ENCODE results near the gene IL17D.

DNA sequence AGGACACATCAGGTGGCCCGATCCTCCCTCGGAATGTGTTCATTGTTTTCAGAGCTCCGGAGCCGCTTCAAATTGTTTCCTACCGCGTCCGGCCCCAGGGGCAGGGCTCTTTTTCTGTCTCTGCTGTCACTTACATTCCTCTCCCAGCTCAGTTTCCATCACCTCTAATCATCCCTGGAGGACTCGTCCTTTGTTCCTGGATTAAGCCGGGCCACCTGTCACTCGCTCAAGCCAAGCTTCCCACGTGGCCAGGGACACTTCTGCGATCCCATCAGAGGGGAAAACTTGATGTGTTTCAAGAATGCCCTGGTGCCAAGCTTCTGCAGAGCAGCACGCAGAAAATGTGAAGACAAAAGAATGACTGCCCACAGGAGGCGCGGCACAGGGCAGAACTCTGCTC lies 13.5 kb downstream of the IL17D start:
- TF ChIP-seq ESRRA (IDR thresholded peaks at IDR 0.05; ENCODE audit: low read length): no peak
- no peak for TF ChIP-seq EGR1 (IDR thresholded peaks at IDR 0.05; ENCODE audit: borderline replicate concordance in 1 of 2, low read depth in 2 of 2, low read length in 2 of 2)
- TF ChIP-seq, protein P1, sequence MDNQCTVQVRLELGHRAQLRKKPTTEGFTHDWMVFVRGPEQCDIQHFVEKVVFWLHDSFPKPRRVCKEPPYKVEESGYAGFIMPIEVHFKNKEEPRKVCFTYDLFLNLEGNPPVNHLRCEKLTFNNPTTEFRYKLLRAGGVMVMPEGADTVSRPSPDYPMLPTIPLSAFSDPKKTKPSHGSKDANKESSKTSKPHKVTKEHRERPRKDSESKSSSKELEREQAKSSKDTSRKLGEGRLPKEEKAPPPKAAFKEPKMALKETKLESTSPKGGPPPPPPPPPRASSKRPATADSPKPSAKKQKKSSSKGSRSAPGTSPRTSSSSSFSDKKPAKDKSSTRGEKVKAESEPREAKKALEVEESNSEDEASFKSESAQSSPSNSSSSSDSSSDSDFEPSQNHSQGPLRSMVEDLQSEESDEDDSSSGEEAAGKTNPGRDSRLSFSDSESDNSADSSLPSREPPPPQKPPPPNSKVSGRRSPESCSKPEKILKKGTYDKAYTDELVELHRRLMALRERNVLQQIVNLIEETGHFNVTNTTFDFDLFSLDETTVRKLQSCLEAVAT (IDR thresholded peaks at IDR 0.05): no peak
- TF ChIP-seq, protein P2, sequence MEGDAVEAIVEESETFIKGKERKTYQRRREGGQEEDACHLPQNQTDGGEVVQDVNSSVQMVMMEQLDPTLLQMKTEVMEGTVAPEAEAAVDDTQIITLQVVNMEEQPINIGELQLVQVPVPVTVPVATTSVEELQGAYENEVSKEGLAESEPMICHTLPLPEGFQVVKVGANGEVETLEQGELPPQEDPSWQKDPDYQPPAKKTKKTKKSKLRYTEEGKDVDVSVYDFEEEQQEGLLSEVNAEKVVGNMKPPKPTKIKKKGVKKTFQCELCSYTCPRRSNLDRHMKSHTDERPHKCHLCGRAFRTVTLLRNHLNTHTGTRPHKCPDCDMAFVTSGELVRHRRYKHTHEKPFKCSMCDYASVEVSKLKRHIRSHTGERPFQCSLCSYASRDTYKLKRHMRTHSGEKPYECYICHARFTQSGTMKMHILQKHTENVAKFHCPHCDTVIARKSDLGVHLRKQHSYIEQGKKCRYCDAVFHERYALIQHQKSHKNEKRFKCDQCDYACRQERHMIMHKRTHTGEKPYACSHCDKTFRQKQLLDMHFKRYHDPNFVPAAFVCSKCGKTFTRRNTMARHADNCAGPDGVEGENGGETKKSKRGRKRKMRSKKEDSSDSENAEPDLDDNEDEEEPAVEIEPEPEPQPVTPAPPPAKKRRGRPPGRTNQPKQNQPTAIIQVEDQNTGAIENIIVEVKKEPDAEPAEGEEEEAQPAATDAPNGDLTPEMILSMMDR (IDR thresholded peaks at IDR 0.05 in 2 of 3, conservative IDR thresholded peaks at IDR 0.05 in 1 of 3; ENCODE audit: control insufficient read depth in 2 of 3, extremely low read depth in 1 of 3, insufficient read depth in 1 of 3, low read depth in 3 of 3, low read length in 3 of 3): no peak
- no peak for TF ChIP-seq ZNF274 (IDR thresholded peaks at IDR 0.05; ENCODE audit: insufficient read depth, insufficient read length)
